Loucy (cell line): ENCODE measurements around the gene CCDC12.

Source experiments
- H2AFZ ChIP-seq: fragments of 200-600 bp; sonication (generic); 2 replicates; pipeline ENCODE4 v1.6.0; 2016; ENCODE audit warnings: antibody characterized with exemption, mild to moderate bottlenecking, low read length, moderate library complexity
- H3F3A ChIP-seq: fragments of 200-600 bp; 2 replicates; pipeline ENCODE4 v1.6.0; 2016; ENCODE audit warnings: antibody characterized with exemption, low read depth, mild to moderate bottlenecking
- H3K27me3 ChIP-seq: fragments of 200-600 bp; sonication (generic); 2 replicates; pipeline ENCODE4 v1.6.1; 2014; ENCODE audit warnings: low read length, mild to moderate bottlenecking; ENCODE audit not compliant: insufficient read depth, poor library complexity, severe bottlenecking
- H3K36me3 ChIP-seq: fragments of 200-600 bp; sonication (generic); 2 replicates; pipeline ENCODE4 v1.6.1; 2016; ENCODE audit warnings: low read length; ENCODE audit not compliant: insufficient read depth
- H3K4me1 ChIP-seq: fragments of 200-600 bp; sonication (generic); 2 replicates; pipeline ENCODE4 v1.5.1; 2014; ENCODE audit warnings: low read length, mild to moderate bottlenecking; ENCODE audit not compliant: insufficient read depth, poor library complexity, severe bottlenecking
- H3K4me2 ChIP-seq: fragments of 200-600 bp; sonication (generic); 2 replicates; pipeline ENCODE4 v1.6.0; 2014; ENCODE audit warnings: antibody characterized with exemption, low read length, low read depth, mild to moderate bottlenecking; ENCODE audit not compliant: poor library complexity, severe bottlenecking
- H3K4me3 ChIP-seq: fragments of 200-600 bp; sonication (generic); 2 replicates; pipeline ENCODE4 v1.5.1; 2014; ENCODE audit warnings: low read length, mild to moderate bottlenecking, mixed read lengths; ENCODE audit not compliant: poor library complexity, severe bottlenecking
- H3K79me2 ChIP-seq: fragments of 200-600 bp; sonication (generic); 2 replicates; pipeline ENCODE4 v1.6.1; 2014; ENCODE audit warnings: low read length; ENCODE audit not compliant: insufficient read depth
- H3K9ac ChIP-seq: fragments of 200-600 bp; sonication (generic); 2 replicates; pipeline ENCODE4 v1.6.0; 2014; ENCODE audit warnings: mild to moderate bottlenecking, low read depth, low read length, moderate library complexity; ENCODE audit not compliant: poor library complexity, severe bottlenecking
- H3K9me2 ChIP-seq: fragments of 200-600 bp; sonication (generic); replicated peaks from 2 replicates; pipeline ENCODE4 v1.6.1; 2016; ENCODE audit warnings: low read depth, low read length, mixed read lengths
- H3K9me3 ChIP-seq: fragments of 200-600 bp; sonication (generic); 2 replicates; pipeline ENCODE4 v1.6.1; 2014; ENCODE audit warnings: mild to moderate bottlenecking, antibody characterized with exemption, low read length, low read depth; ENCODE audit not compliant: insufficient read depth
- H4K20me1 ChIP-seq: fragments of 200-600 bp; sonication (generic); 2 replicates; pipeline ENCODE4 v1.6.0; 2014; ENCODE audit warnings: antibody characterized with exemption, low read length, mild to moderate bottlenecking; ENCODE audit not compliant: insufficient read depth, poor library complexity, severe bottlenecking
- EZH2phosphoT487 ChIP-seq: fragments of 200-600 bp; IDR thresholded peaks from 2 replicates; pipeline ENCODE4 v1.6.1; 2018; ENCODE audit warnings: antibody characterized with exemption, mild to moderate bottlenecking, moderate library complexity, borderline replicate concordance
- TF ChIP-seq, protein P1 (sequence below): fragments of 200-600 bp; sonication (generic); conservative IDR thresholded peaks from 2 replicates; pipeline ENCODE4 v1.5.1; 2014; ENCODE audit warnings: mild to moderate bottlenecking, antibody characterized with exemption, low read length

The CCDC12 gene

DNA sequence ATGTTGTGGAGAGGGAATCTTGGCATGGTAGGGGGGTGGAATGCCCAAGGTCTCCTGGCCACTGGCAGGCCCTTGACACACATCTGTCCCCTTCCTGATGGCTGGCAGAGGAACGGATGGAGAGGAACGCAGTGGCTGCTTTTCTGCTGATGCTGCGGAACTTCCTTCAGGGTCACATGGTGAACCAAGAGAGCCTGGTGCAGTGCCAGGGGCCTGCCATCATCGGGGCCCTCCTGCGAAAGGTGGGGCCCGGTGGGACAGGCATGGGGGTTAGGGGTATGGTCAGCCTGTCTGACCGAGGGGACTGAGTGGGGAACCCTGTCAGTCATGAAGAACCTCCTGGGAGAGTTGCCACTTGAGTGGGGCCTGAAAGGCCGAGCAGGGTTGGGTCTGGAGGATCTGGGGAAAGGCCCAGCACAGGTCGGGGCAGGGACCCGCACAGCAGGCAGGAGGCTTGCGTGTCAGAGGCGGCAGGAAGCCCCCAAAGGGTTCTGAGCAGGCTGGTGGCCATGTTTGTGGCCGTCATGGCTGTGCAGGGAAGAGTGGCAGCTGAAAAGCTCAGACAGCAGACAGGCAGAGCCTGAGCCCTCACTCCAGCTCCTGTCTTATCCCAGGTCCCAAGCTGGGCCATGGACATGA, 21.0 kb upstream of the CCDC12 start:
- Histone ChIP-seq H3K9me2 (no peaks in the 10 kb centered on the region), H3K9me3 (no peaks in the 10 kb centered on the region), H3K79me2 (peaks cover 5% of the 10 kb centered on the region; the same call in 1 of the 2 replicates), H3K27me3 (no peaks in the 10 kb centered on the region), H3F3A (no peaks in the 10 kb centered on the region), H3K9ac (peak overlapping the region; percentile 46), H4K20me1 (no peaks in the 10 kb centered on the region), H3K36me3 (peaks cover 45% of the 10 kb centered on the region; the same call in 1 of the 2 replicates), H3K4me1 (peaks cover 18% of the 10 kb centered on the region), H2AFZ (no peak overlapping the region), H3K4me2 (peak overlapping the region; percentile 46), H3K4me3 (no peak overlapping the region)
- TF ChIP-seq, protein P1, sequence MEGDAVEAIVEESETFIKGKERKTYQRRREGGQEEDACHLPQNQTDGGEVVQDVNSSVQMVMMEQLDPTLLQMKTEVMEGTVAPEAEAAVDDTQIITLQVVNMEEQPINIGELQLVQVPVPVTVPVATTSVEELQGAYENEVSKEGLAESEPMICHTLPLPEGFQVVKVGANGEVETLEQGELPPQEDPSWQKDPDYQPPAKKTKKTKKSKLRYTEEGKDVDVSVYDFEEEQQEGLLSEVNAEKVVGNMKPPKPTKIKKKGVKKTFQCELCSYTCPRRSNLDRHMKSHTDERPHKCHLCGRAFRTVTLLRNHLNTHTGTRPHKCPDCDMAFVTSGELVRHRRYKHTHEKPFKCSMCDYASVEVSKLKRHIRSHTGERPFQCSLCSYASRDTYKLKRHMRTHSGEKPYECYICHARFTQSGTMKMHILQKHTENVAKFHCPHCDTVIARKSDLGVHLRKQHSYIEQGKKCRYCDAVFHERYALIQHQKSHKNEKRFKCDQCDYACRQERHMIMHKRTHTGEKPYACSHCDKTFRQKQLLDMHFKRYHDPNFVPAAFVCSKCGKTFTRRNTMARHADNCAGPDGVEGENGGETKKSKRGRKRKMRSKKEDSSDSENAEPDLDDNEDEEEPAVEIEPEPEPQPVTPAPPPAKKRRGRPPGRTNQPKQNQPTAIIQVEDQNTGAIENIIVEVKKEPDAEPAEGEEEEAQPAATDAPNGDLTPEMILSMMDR, result no peak
- no peak for TF ChIP-seq EZH2phosphoT487

DNA sequence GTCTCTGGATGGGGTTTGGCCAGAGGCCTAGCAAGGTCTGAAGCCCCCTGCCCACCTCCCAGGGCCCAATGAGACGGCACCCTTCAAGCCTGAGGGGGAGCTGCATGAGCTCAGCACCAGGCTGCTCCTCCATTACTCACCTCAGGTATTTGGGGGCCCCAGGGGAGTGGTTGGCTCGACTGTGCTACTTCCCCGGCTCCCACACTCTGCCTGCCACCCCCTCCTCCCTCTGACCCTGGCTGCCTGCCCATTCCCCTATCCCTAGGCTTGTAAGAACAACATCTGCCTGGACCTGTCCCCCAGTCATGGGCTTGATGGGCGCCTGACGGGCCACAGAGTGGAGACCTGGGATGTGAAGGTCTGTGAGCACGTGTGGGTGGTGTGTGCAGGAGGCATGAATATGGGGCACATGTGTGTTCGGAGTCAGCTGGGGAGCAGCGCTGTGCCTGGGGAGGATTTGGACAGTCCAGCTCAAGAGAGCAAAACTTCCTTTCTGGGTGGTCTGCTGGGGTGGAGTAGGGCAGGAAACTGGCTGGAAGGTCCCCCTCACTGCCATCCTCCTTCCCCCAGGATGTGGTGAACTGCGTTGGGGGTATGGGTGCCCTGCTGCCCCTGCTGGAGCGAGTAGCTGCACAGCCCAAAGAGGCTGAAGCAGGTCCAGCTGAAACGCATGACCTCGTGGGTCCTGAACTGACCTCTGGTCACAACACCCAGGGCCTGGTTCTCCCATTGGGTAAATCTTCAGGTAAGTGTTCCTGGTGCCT, 20.3 kb upstream of the CCDC12 start:
- peaks cover 6% of the 10 kb centered on the region; the same call in 1 of the 2 replicates for H3K79me2 ChIP-seq

DNA sequence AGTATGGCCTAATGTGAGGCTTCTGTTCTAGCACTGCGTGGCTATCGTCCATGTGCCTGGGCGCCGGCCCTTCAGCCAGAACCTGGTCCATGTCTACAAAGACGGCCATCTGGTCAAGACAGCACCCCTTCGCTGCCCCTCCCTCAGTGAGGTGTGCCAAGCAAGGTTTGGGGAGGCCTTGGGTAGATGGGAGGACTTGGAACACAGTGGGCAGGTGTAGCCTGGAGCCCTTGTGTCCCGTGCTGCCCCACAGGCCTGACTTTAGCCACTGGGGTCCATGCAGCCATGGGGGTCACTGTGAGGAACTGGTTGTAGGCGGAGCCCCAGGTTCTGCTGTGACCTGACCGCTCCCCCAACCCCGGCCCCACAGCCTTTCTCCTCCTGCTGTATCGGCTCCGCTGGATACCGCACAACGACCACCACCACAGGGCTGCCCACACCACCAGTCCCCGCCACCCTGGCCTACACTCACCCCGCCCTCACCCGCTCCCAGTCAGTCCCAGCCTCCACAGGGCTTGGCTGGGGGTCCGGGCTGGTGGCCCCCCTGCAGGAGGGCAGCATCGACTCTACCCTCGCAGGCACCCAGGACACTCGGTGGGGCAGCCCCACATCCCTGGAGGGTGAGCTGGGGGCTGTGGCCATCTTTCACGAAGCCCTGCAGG, 19.5 kb upstream of the CCDC12 start:
- Histone ChIP-seq H3K27me3 (no peaks in the 10 kb centered on the region), H3K36me3 (peaks cover 35% of the 10 kb centered on the region; the same call in 1 of the 2 replicates), H3K4me1 (peaks cover 26% of the 10 kb centered on the region), H3K9ac (no peak overlapping the region), H3K9me2 (no peaks in the 10 kb centered on the region), H3F3A (no peaks in the 10 kb centered on the region), H3K4me2 (no peak overlapping the region), H3K79me2 (peaks cover 14% of the 10 kb centered on the region; the same call in 1 of the 2 replicates), H4K20me1 (no peaks in the 10 kb centered on the region), H3K9me3 (no peaks in the 10 kb centered on the region), H2AFZ (no peak overlapping the region), H3K4me3 (no peak overlapping the region)
- TF ChIP-seq, protein P1, result no peak
- no peak for TF ChIP-seq EZH2phosphoT487

More for the DNA sequence above, 20.3 kb upstream of the CCDC12 start:
- peaks cover 38% of the 10 kb centered on the region; the same call in 1 of the 2 replicates for H3K36me3 ChIP-seq
- TF ChIP-seq, protein P1, result no peak
- no peak for TF ChIP-seq EZH2phosphoT487
- H3K9me2 ChIP-seq, result no peaks in the 10 kb centered on the region
- H3K4me3 ChIP-seq, result no peak overlapping the region
- no peaks in the 10 kb centered on the region for H3K9me3 ChIP-seq
- H3K4me2 ChIP-seq, result peak overlapping the region; percentile 46
- peak overlapping the region; percentile 46 for H3K9ac ChIP-seq
- H2AFZ ChIP-seq, result no peak overlapping the region
- H3F3A ChIP-seq, result no peaks in the 10 kb centered on the region
- H3K4me1 ChIP-seq, result peaks cover 18% of the 10 kb centered on the region
- no peaks in the 10 kb centered on the region for H3K27me3 ChIP-seq
- H4K20me1 ChIP-seq, result no peaks in the 10 kb centered on the region
